ENCODE data around the gene EDN3. TPM values are rescaled to one million over a fixed set of nuclear protein-coding genes. Genes with fewer than 3 reads are reported as not detected.

Gene EDN3
- total and polyA plus RNA-seq, 2 of the 8 experiments (the other 6 are each of a cell fraction or from before 2014, with no cell fraction given), result 0.17 to 0.38 TPM

DNA sequence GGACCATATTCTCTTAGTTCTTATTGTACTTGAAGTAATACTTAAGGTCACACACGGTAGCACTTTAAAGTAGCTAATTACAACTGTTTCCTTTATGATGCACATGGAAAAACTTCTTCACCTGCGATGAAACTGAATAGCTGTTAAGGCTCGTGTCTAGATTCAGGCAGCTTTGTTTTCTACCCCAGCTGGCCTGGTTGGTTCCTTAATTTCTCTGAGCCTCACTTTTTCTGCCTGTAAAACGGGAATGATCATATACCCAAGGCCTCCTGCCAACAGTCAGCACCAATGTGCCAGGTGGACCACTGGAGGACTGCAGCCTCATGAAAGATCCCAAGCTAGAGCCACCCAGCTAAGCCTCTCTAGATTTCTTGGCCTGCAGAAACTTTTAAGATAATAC, 35.0 kb downstream of the EDN3 start:
- Histone ChIP-seq H2BK12ac (ENCODE audit: low read depth, low read length) (no peak overlapping the region), H2BK5ac (ENCODE audit: low read depth, low read length) (no peak overlapping the region), H3K23me2 (ENCODE audit: low read depth, low read length) (no peaks in the 10 kb centered on the region), H3K27ac (ENCODE audit: low read depth, low read length) (no peak overlapping the region), H4K8ac (ENCODE audit: extremely low read depth, insufficient read depth, low read length) (no peak overlapping the region), H3K4me1 (replicated peaks in 1 of 4; ENCODE audit: control insufficient read depth in 3 of 4, insufficient read depth in 4 of 4, low read length in 3 of 4) (no peaks in the 10 kb centered on the region), H3K36me3 (ENCODE audit: control insufficient read depth in 2 of 4, insufficient read depth in 4 of 4, low read length in 3 of 4) (no peaks in the 10 kb centered on the region), H3K18ac (ENCODE audit: extremely low read depth, low read length) (no peak overlapping the region), H3K4ac (replicated peaks; ENCODE audit: insufficient read length, low read depth, low read length) (no peak overlapping the region), H3K79me1 (ENCODE audit: low read depth, low read length) (no peaks in the 10 kb centered on the region), H3K14ac (ENCODE audit: insufficient read length) (no peak overlapping the region), H2BK15ac (ENCODE audit: low read length) (no peak overlapping the region), H3K9ac (replicated peaks in 1 of 4; ENCODE audit: extremely low read depth in 1 of 4, low read depth in 3 of 4, low read length in 3 of 4) (no peak overlapping the region), H3K23ac (ENCODE audit: insufficient read length) (no peak overlapping the region), H3K27me3 (replicated peaks in 1 of 4; ENCODE audit: control insufficient read depth in 3 of 4, extremely low read depth in 1 of 4, insufficient read depth in 3 of 4, low read length in 3 of 4) (no peaks in the 10 kb centered on the region; a peak in 2 of 7 replicates), H2AK5ac (ENCODE audit: low read depth, low read length) (no peak overlapping the region), H3K4me3 (ENCODE audit: extremely low read depth in 1 of 4, insufficient read depth in 2 of 4, low read depth in 3 of 4, low read length in 4 of 4) (no peak overlapping the region), H3K79me2 (ENCODE audit: control insufficient read depth in 1 of 2, insufficient read depth in 2 of 2, low read length in 2 of 2) (no peaks in the 10 kb centered on the region), H2BK20ac (ENCODE audit: low read length) (no peak overlapping the region), H3K56ac (replicated peaks; ENCODE audit: insufficient read length, low read depth, low read length) (no peak overlapping the region), H4K91ac (replicated peaks; ENCODE audit: insufficient read length, low read length) (no peak overlapping the region), H4K20me1 (replicated peaks in 1 of 2; ENCODE audit: control insufficient read depth in 1 of 2, insufficient read depth in 2 of 2, low read length in 2 of 2) (no peaks in the 10 kb centered on the region), H3K4me2 (ENCODE audit: insufficient read depth in 1 of 2, low read depth in 2 of 2, low read length in 2 of 2) (no peak overlapping the region), H2AFZ (ENCODE audit: low read length) (no peak overlapping the region), H3K9me3 (ENCODE audit: insufficient read depth in 2 of 2, low read depth in 1 of 2, low read length in 1 of 2) (no peaks in the 10 kb centered on the region), H2BK120ac (replicated peaks; ENCODE audit: low read depth, low read length) (no peak overlapping the region), H4K5ac (ENCODE audit: insufficient read length, low read depth, low read length) (no peak overlapping the region)
- POLR2A ChIA-PET (ENCODE audit: partially characterized antibody), result no interaction called here
- CTCF ChIA-PET (ENCODE audit: partially characterized antibody), result interaction anchor here (1.3 kb wide), 1 partner anchor 12 kb away, joined by 4 read pairs; no protein-coding TSS in a partner anchor
- TF ChIP-seq, protein P1, sequence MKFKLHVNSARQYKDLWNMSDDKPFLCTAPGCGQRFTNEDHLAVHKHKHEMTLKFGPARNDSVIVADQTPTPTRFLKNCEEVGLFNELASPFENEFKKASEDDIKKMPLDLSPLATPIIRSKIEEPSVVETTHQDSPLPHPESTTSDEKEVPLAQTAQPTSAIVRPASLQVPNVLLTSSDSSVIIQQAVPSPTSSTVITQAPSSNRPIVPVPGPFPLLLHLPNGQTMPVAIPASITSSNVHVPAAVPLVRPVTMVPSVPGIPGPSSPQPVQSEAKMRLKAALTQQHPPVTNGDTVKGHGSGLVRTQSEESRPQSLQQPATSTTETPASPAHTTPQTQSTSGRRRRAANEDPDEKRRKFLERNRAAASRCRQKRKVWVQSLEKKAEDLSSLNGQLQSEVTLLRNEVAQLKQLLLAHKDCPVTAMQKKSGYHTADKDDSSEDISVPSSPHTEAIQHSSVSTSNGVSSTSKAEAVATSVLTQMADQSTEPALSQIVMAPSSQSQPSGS (IDR thresholded peaks at IDR 0.05; ENCODE audit: low read length), result no peak
- TF ChIP-seq ZNF274 (IDR thresholded peaks at IDR 0.05; ENCODE audit: borderline replicate concordance, extremely low read depth, low read length) (no peak), FOSL1 (IDR thresholded peaks at IDR 0.05; ENCODE audit: insufficient read depth, low read depth, low read length) (no peak), MAFK (IDR thresholded peaks at IDR 0.05; ENCODE audit: low read depth, low read length) (no peak), RNF2 (IDR thresholded peaks at IDR 0.05; ENCODE audit: borderline replicate concordance, low read depth, low read length, missing control alignments, poor library complexity, severe bottlenecking) (no peak)
- TF ChIP-seq, protein P2, sequence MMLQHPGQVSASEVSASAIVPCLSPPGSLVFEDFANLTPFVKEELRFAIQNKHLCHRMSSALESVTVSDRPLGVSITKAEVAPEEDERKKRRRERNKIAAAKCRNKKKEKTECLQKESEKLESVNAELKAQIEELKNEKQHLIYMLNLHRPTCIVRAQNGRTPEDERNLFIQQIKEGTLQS (IDR thresholded peaks at IDR 0.05; ENCODE audit: insufficient read depth, low read depth, low read length), result no peak
- TF ChIP-seq, protein P3, sequence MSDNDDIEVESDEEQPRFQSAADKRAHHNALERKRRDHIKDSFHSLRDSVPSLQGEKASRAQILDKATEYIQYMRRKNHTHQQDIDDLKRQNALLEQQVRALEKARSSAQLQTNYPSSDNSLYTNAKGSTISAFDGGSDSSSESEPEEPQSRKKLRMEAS (IDR thresholded peaks at IDR 0.05), result no peak
- FAIRE-seq (no peak), DNase-seq (ENCODE audit: low read depth in 1 of 2, low spot score in 2 of 2) (no peak)
- WGBS, 2 experiments (ENCODE audit: extremely low coverage in 1 of 2, insufficient coverage in 1 of 2, insufficient read length in 1 of 2, insufficient replicate concordance in 2 of 2, low coverage in 1 of 2, low lambda C conversion rate in 2 of 2, missing lambda C conversion rate in 1 of 2), result 90% methylated on average over 4 of the region's 4 CpGs; no CpG with 5 or more reads in 1 of the 2 experiments
